A549 treated with RU486 at 1 μM for 4 hours (cell line): ENCODE measurements around the gene SPRR1B. TPM values are rescaled to one million over a fixed set of nuclear protein-coding genes. Genes with fewer than 3 reads are reported as not detected.

ENCODE experiments used
- total RNA-seq: library from RNA; stranded (reverse); fragments of 200-300 nt; extraction: Qiagen RNA extraction; gene quantifications from 5 replicates; pipeline ENCODE4 v1.2.3, GENCODE V29; 2022; ENCODE audit warnings: low read depth

SPRR1B gene
- not detected in 5 replicates for total RNA-seq

DNA sequence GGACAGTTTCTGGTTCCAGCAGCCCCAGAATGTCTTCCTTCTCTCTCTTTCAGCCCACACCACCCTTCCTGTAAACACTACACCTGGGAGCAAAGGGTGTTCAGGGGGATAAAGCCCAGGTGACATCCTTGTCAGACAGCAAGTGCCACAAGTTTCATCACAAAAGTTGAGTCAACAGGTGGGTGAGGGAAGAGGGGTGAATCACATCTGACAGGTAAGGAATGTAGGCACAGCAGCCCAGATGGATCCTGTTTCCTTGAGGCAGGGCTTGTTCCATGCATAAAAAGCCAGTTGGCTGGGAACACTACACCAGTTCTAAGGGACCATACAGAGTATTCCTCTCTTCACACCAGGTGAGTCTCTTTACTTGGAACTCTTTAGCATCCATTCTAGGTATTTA lies at the start of gene SPRR1B:
TSS of gene SPRR1B (plus strand) at position 309 of the 400 bp plus-strand sequence. CDS start 1,143 bp downstream, outside the sequence.

DNA sequence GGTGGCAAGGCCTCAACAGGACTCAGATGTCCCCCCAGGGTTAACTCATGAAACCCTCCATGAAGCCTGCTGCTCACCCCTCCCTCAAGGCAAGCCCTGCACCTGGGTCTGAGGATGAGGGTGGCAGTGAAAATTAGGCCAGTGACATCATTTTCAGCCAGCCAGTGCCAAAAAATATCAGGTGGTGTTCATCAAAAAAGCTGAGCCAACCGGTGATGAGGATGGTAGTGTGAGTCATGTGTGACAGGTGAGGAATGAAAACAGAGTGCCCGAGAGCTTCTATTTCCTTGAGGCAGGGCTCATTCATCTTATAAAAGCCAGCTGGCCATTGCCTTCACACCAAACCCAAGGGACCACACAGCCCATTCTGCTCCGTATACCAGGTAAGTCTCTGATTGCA lies 47.3 kb upstream of the SPRR1B start, which contains the start of gene SPRR1A:
TSS of gene SPRR1A (plus strand) at position 339 of the 400 bp plus-strand sequence. CDS start 1,150 bp downstream, outside the sequence.

GRCh38 chr1:153001382-153001781 lies 29.6 kb upstream of the SPRR1B start, which contains the start of gene SPRR3:
Gene SPRR3, plus strand, starts transcription at chr1:153001749. Its CDS starts 1,272 bp downstream, at chr1:153003021.

GRCh38 chr1:153040950-153041631 lies 10.1 kb downstream of the SPRR1B start, which contains the start of gene SPRR2D:
Gene SPRR2D, minus strand, starts transcription at chr1:153041120. Its CDS starts 774 bp downstream, at chr1:153040346.

GRCh38 chr1:153057375-153057774 lies 26.4 kb downstream of the SPRR1B start, which contains the start of gene SPRR2A:
Gene SPRR2A, minus strand, starts transcription at chr1:153057512. Its CDS starts 777 bp downstream, at chr1:153056735.

GRCh38 chr1:153071511-153071910 lies 40.5 kb downstream of the SPRR1B start, which contains the start of gene SPRR2B:
Gene SPRR2B, minus strand, starts transcription at chr1:153071611. Its CDS starts 772 bp downstream, at chr1:153070839.

Other genes starting within 250 kb of the SPRR1B start
- 0.14 TPM in 1 of 5 replicates, not detected in the others for gene LCE1E, start 244.9 kb upstream of the SPRR1B start, total RNA-seq
- not detected in 5 replicates for gene LCE1D, start 234.5 kb upstream of the SPRR1B start, total RNA-seq
- gene LCE1C, start 224.6 kb upstream of the SPRR1B start, total RNA-seq, result not detected in 5 replicates
- not detected in 5 replicates for gene LCE1B, start 219.2 kb upstream of the SPRR1B start, total RNA-seq
- not detected in 5 replicates for gene LCE1A, start 203.7 kb upstream of the SPRR1B start, total RNA-seq
- not detected in 5 replicates for gene LCE6A, start 188.3 kb upstream of the SPRR1B start, total RNA-seq
- gene LCE7A, start 171.2 kb upstream of the SPRR1B start, total RNA-seq, result not detected in 5 replicates
- not detected in 5 replicates for gene SMCP, start 152.9 kb upstream of the SPRR1B start, total RNA-seq
- gene IVL, start 122.7 kb upstream of the SPRR1B start, total RNA-seq, result 0.08 TPM in 1 of 5 replicates, not detected in the others
- gene SPRR5, start 84.0 kb upstream of the SPRR1B start, total RNA-seq, result not detected in 5 replicates
- gene SPRR4, start 60.6 kb upstream of the SPRR1B start, total RNA-seq, result not detected in 5 replicates
- not detected in 5 replicates for gene SPRR1A, start 47.1 kb upstream of the SPRR1B start, total RNA-seq
- not detected in 5 replicates for gene SPRR3, start 29.5 kb upstream of the SPRR1B start, total RNA-seq
- not detected in 5 replicates for gene SPRR2D, start 9.9 kb downstream of the SPRR1B start, total RNA-seq
- not detected in 5 replicates for gene SPRR2A, start 26.3 kb downstream of the SPRR1B start, total RNA-seq
- not detected in 5 replicates for gene SPRR2B, start 40.4 kb downstream of the SPRR1B start, total RNA-seq
- not detected in 5 replicates for gene SPRR2E, start 63.3 kb downstream of the SPRR1B start, total RNA-seq
- gene SPRR2F, start 82.3 kb downstream of the SPRR1B start, total RNA-seq, result not detected in 5 replicates
- not detected in 5 replicates for gene SPRR2G, start 119.7 kb downstream of the SPRR1B start, total RNA-seq
- not detected in 5 replicates for gene LELP1, start 172.2 kb downstream of the SPRR1B start, total RNA-seq
- gene PRR9, start 186.4 kb downstream of the SPRR1B start, total RNA-seq, result not detected in 5 replicates
- not detected in 5 replicates for gene LORICRIN, start 228.5 kb downstream of the SPRR1B start, total RNA-seq